Ishikawa (cell line): ENCODE data around the gene ADAMTSL1.

Source experiments
- CEBPB ChIP-seq: IDR thresholded peaks from 2 replicates; pipeline ENCODE4 v1.6.1; 2012
- EP300 ChIP-seq: IDR thresholded peaks from 2 replicates; pipeline ENCODE4 v1.6.1; 2012; ENCODE audit warnings: borderline replicate concordance
- RAD21 ChIP-seq: IDR thresholded peaks from 2 replicates; pipeline ENCODE4 v1.6.1; 2012; ENCODE audit warnings: low read depth
- TF ChIP-seq, protein P1 (sequence below): IDR thresholded peaks from 2 replicates; pipeline ENCODE4 v1.6.1; 2012

- TF ChIP-seq EP300 (no peak), CEBPB (no peak), RAD21 (no peak)
- TF ChIP-seq, protein P1, sequence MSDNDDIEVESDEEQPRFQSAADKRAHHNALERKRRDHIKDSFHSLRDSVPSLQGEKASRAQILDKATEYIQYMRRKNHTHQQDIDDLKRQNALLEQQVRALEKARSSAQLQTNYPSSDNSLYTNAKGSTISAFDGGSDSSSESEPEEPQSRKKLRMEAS: no peak
Measured at GRCh38 chr9:18942801-18943200, 468.8 kb downstream of the ADAMTSL1 start.
